ENCODE data around the gene CCDC92B. TPM values are rescaled to one million over a fixed set of nuclear protein-coding genes. Genes with fewer than 3 reads are reported as not detected.

Gene CCDC92B
- total and polyA plus RNA-seq, 2 of the 13 experiments (the other 11 are each of a cell fraction or from before 2014, with no cell fraction given): not detected

- TF ChIP-seq FOXP1 (IDR thresholded peaks at IDR 0.05): no peak
- no peak for TF ChIP-seq FOXP1 (CRISPR knock-in tag; IDR thresholded peaks at IDR 0.05)
- peak; percentile 97 for TF ChIP-seq EEA1 (CRISPR knock-in tag; IDR thresholded peaks at IDR 0.05; ENCODE audit: borderline replicate concordance)
- peak; percentile 84; the same call in 1 of the 2 replicates for TF ChIP-seq ZNF510 (CRISPR knock-in tag; IDR thresholded peaks at IDR 0.05; ENCODE audit: low read depth)
- peak; percentile 91 for TF ChIP-seq E2F5 (CRISPR knock-in tag; conservative IDR thresholded peaks at IDR 0.05)
- peak; percentile 66; the same call in 1 of the 2 replicates for TF ChIP-seq MTA1 (CRISPR knock-in tag; IDR thresholded peaks at IDR 0.05; ENCODE audit: borderline replicate concordance)
- no peak for TF ChIP-seq MZF1 (CRISPR knock-in tag; IDR thresholded peaks at IDR 0.05; ENCODE audit: borderline replicate concordance)
- peak; percentile 98 for TF ChIP-seq SALL2 (CRISPR knock-in tag; IDR thresholded peaks at IDR 0.05)
- TF ChIP-seq ZSCAN22 (CRISPR knock-in tag; IDR thresholded peaks at IDR 0.05): no peak
- peak; percentile 97 for TF ChIP-seq ZNF879 (CRISPR knock-in tag; IDR thresholded peaks at IDR 0.05)
- peak; percentile 97 for TF ChIP-seq ZNF331 (CRISPR knock-in tag; IDR thresholded peaks at IDR 0.05)
- TF ChIP-seq SAFB2 (CRISPR knock-in tag; IDR thresholded peaks at IDR 0.05; ENCODE audit: borderline replicate concordance, low read depth): peak; percentile 90
- TF ChIP-seq THAP7 (CRISPR knock-in tag; IDR thresholded peaks at IDR 0.05): peak; percentile 95
- TF ChIP-seq HNRNPLL (IDR thresholded peaks at IDR 0.05; ENCODE audit: low read depth, low read length, poor library complexity, severe bottlenecking): peak; percentile 81
- peak; percentile 75 for TF ChIP-seq PITX1 (CRISPR knock-in tag; IDR thresholded peaks at IDR 0.05)
- TF ChIP-seq RBFOX2 (IDR thresholded peaks at IDR 0.05; ENCODE audit: low read depth, low read length): no peak
- TF ChIP-seq SALL1 (CRISPR knock-in tag; IDR thresholded peaks at IDR 0.05): peak; percentile 98
- TF ChIP-seq ZNF724P (CRISPR knock-in tag; IDR thresholded peaks at IDR 0.05; ENCODE audit: borderline replicate concordance): peak; percentile 98
- TF ChIP-seq SSRP1 (CRISPR knock-in tag; IDR thresholded peaks at IDR 0.05): no peak
- TF ChIP-seq ZBTB37 (CRISPR knock-in tag; IDR thresholded peaks at IDR 0.05): no peak
- TF ChIP-seq CBX2 (IDR thresholded peaks at IDR 0.05; ENCODE audit: low read depth, low read length): no peak
- TF ChIP-seq CBX2 (CRISPR knock-in tag; IDR thresholded peaks at IDR 0.05; ENCODE audit: low read depth): 0 out of 2 replicates have a peak, but pooled peaks have one; percentile 46
- TF ChIP-seq ZNF670 (CRISPR knock-in tag; IDR thresholded peaks at IDR 0.05; ENCODE audit: borderline replicate concordance): peak; percentile 80
- peak; percentile 82 for TF ChIP-seq E2F1 (CRISPR knock-in tag; IDR thresholded peaks at IDR 0.05)
- TF ChIP-seq DNMT1 (CRISPR knock-in tag; IDR thresholded peaks at IDR 0.05): peak; percentile 61; the same call in 1 of the 2 replicates
- peak; percentile 91 for TF ChIP-seq HDAC2 (CRISPR knock-in tag; IDR thresholded peaks at IDR 0.05)
- TF ChIP-seq GABPA (IDR thresholded peaks at IDR 0.05; ENCODE audit: low read depth, low read length): no peak
- no peak for TF ChIP-seq GABPA (CRISPR knock-in tag; IDR thresholded peaks at IDR 0.05; ENCODE audit: low read depth)
- TF ChIP-seq PHF8 (CRISPR knock-in tag; IDR thresholded peaks at IDR 0.05): 0 out of 2 replicates have a peak, but pooled peaks have one; percentile 43
- peak; percentile 85; the same call in 1 of the 2 replicates for TF ChIP-seq TBX2 (CRISPR knock-in tag; IDR thresholded peaks at IDR 0.05; ENCODE audit: borderline replicate concordance)
- no peak for TF ChIP-seq TBL1XR1 (IDR thresholded peaks at IDR 0.05; ENCODE audit: borderline replicate concordance, low read length, partially characterized antibody)
These were observed 331 bp upstream of the CCDC92B start (continued) for GRCh38 chr17:2749784-2750181.
